G401 (cell line): ENCODE results near the gene FZD4. TPM values are rescaled to one million over a fixed set of nuclear protein-coding genes. Genes with fewer than 3 reads are reported as not detected.

Experiments
- total RNA-seq: library from RNA; depleted of rRNA; stranded (reverse); fragments of >200 nt; shearing (Covaris generic); gene quantifications from 2 replicates; pipeline ENCODE4 v1.2.3, GENCODE V29; 2014; rRNA removed

The FZD4 gene
- total RNA-seq, 1 experiment from 2014 or later: 4.6 TPM

Other genes with a start within 250 kb of the FZD4 start
- 55.1 and 68.2 TPM in 2 replicates for gene PRSS23, start 154.9 kb downstream of the FZD4 start, total RNA-seq
- gene TMEM135, start 82.5 kb upstream of the FZD4 start, total RNA-seq: 67.1 and 83.3 TPM in 2 replicates